Left lung (tissue), 10 donors: ENCODE results near the gene RHOA. TPM values are rescaled to one million over a fixed set of nuclear protein-coding genes. Genes with fewer than 3 reads are reported as not detected.

ENCODE experiments used
- ATAC-seq: fragments of 200-7000 bp; cut with Tn5 transposase; one replicate; pipeline ENCODE4 v1.9.1; 2020; ENCODE audit warnings: moderate library complexity
- DNase-seq, 4 donors: peaks; one replicate each; pipeline ENCODE4 v3.0.0-alpha.2; 2013 to 2020
- H3K27ac ChIP-seq, 2 donors: fragments of 200-600 bp; sonication (generic) in 1 of 2; one replicate each; pipeline versions ENCODE4 v1.5.0 to v1.8.0; 2020 to 2021
- H3K27me3 ChIP-seq, 2 donors: fragments of 200-600 bp; sonication (generic) in 1 of 2; one replicate each; pipeline versions ENCODE4 v1.5.0 to v1.8.0; 2020 to 2021
- H3K36me3 ChIP-seq, 2 donors: fragments of 200-600 bp; sonication (generic) in 1 of 2; one replicate each; pipeline versions ENCODE4 v1.5.0 to v1.8.0; 2020 to 2021
- H3K4me1 ChIP-seq, 2 donors: fragments of 200-600 bp; one replicate each; pipeline ENCODE4 v1.8.0; 2021
- H3K4me3 ChIP-seq, 2 donors: fragments of 200-600 bp; sonication (generic) in 1 of 2; one replicate each; pipeline versions ENCODE4 v1.5.0 to v1.8.0; 2020 to 2021; ENCODE audit warnings: mild to moderate bottlenecking in 1 of 2
- H3K9me3 ChIP-seq, 2 donors: fragments of 200-600 bp; sonication (generic) in 1 of 2; one replicate each; pipeline versions ENCODE4 v1.5.0 to v1.8.0; 2020 to 2021
- intact Hi-C, 2 donors: fragments of 100-400 bp; cut with DNase I; formaldehyde crosslinking; loops; one replicate each; pipeline versions ENCODE4 v1.11.2 to v1.14.2; 2022
- polyA plus RNA-seq, 6 donors: library from polyadenylated mRNA; unstranded; fragments of 120-200 nt; gene quantifications; one replicate each; pipeline ENCODE4 v1.2.1, GENCODE V29; 2013; ENCODE audit not compliant: insufficient read length in 6 of 6
- total RNA-seq, 2 donors: library from RNA; stranded (reverse); fragmentation: NEBNext Ultra II Directional; extraction: Animal tissue kit (Norgen Biotek cat#: 25700); gene quantifications; one replicate each; pipeline ENCODE4 v1.2.1, GENCODE V29; 2021
- TF ChIP-seq, protein P1 (sequence below), 2 donors: fragments of 200-600 bp; sonication (generic) in 1 of 2; IDR thresholded peaks; one replicate each; pipeline versions ENCODE4 v1.5.0 to v1.8.0; 2021; ENCODE audit warnings: antibody characterized with exemption in 2 of 2
- donor health status: DM: no; HTN: yes; CAD: no.
- donor health status: DM: no; HTN: no; CAD: no.

Gene RHOA
- total and polyA plus RNA-seq, 8 donors, result 467 to 625 (median 514) TPM

DNA sequence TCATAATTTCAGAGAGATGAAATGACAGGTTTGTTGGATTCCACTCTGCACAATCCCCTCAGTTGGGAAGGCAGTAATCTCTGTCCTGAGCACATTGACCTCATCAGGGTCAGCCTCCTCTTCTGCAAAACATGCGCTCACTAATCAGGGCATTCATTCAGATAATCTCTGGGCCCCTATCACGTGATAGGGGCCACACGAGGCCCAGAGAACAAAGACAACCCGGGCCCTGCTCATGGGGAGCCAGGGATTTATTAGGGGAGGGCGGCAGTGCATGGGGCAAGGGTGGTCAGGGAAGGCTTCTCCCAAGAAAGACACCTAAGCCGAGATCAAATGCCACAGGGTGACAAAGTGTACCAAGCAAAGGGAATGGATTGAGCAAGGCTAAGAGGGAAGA, 1.6 kb upstream of the RHOA start:
- Histone ChIP-seq H3K27me3 (no peaks in the 10 kb centered on the region), H3K4me3 (peak overlapping the region in 1 of 2 donors; percentile 63), H3K27ac (peak overlapping the region in 1 of 2 donors; percentile 99), H3K36me3 (peaks cover 0 to 39% of the 10 kb centered on the region in 2 donors), H3K4me1 (peaks cover 38 to 72% of the 10 kb centered on the region in 2 donors), H3K9me3 (no peaks in the 10 kb centered on the region)
- intact Hi-C loops, result no loop called here
- TF ChIP-seq, protein P1, sequence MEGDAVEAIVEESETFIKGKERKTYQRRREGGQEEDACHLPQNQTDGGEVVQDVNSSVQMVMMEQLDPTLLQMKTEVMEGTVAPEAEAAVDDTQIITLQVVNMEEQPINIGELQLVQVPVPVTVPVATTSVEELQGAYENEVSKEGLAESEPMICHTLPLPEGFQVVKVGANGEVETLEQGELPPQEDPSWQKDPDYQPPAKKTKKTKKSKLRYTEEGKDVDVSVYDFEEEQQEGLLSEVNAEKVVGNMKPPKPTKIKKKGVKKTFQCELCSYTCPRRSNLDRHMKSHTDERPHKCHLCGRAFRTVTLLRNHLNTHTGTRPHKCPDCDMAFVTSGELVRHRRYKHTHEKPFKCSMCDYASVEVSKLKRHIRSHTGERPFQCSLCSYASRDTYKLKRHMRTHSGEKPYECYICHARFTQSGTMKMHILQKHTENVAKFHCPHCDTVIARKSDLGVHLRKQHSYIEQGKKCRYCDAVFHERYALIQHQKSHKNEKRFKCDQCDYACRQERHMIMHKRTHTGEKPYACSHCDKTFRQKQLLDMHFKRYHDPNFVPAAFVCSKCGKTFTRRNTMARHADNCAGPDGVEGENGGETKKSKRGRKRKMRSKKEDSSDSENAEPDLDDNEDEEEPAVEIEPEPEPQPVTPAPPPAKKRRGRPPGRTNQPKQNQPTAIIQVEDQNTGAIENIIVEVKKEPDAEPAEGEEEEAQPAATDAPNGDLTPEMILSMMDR (IDR thresholded peaks at IDR 0.05), result no peak
- no peak for ATAC-seq
- DNase-seq, result no peak

DNA sequence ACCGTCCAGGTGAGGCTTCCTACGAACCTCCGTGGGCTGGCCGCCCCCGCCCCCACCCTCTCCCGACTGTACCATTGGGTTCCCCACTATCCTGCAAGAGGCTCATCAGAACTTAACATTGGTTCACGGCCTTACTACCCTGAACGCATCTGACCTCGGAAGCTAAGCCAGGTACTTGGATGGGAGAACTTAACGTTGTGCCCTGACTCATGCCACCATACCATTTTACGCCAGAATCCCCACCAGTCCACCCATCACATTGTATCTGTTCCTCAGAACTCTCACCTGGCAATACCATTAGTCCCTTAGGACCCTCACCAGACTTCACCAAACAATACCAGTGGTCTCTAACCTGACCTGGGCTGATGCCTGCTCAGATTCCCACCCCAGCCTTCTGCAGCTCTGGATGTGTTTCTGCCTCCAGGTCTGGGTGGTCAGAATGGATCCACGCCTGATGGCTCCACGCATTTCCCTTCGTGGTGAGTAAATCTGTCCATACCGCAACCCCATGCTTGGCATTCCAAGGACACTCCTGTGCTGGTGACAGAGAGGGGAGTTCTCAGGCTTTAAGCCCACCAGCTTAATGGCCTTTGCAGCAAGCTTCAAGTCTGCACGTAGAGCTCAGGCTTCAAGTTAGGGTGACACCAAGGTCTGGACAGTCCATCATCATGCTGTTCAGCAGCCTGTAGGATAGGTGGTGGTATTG, 1.0 kb upstream of the RHOA start:
- TF ChIP-seq, protein P1 (IDR thresholded peaks at IDR 0.05), result no peak
- intact Hi-C loops, result no loop called here
- peaks cover 0 to 37% of the 10 kb centered on the region in 2 donors for H3K36me3 ChIP-seq
- H3K9me3 ChIP-seq, result no peaks in the 10 kb centered on the region
- H3K4me3 ChIP-seq, result peak overlapping the region; percentile 63 to 89
- no peaks in the 10 kb centered on the region for H3K27me3 ChIP-seq
- H3K27ac ChIP-seq, result peak overlapping the region; percentile 95 to 99
- no peak for DNase-seq
- H3K4me1 ChIP-seq, result peaks cover 41 to 78% of the 10 kb centered on the region in 2 donors
- ATAC-seq, result no peak

DNA sequence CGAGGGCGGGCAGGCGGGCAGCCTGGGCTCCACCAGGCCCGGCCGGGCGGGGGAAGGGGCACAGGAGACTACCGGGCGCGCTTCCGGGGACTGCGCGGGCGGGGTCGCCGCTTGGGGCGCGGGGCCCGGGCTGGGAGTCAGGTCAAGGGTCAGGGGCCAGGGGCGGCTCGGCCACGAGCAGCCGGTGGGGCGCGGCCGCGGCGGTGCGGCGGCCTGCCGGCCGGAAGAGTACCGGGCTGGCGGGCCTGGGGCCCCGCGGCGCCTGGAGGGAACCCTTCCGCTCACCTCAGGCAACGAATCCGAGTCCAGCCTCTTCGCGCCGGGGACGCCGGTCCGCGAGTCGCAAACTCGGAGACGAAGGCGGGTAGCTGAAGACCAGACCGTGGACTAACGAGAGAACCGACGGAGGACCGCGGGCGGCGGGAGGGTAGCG, 225 bp downstream of the RHOA start:
- TF ChIP-seq, protein P1 (IDR thresholded peaks at IDR 0.05), result no peak
- H3K9me3 ChIP-seq, result no peaks in the 10 kb centered on the region
- peak overlapping the region; percentile 49 to 63 for H3K4me3 ChIP-seq
- peaks cover 42 to 82% of the 10 kb centered on the region in 2 donors for H3K4me1 ChIP-seq
- no peaks in the 10 kb centered on the region for H3K27me3 ChIP-seq
- intact Hi-C loops, result no loop called here
- ATAC-seq (peak; percentile 32), DNase-seq (peak in 2 of 4 donors; percentile 54 to 94)
- H3K36me3 ChIP-seq, result peaks cover 0 to 24% of the 10 kb centered on the region in 2 donors
- peak overlapping the region; percentile 95 to 99 for H3K27ac ChIP-seq

DNA sequence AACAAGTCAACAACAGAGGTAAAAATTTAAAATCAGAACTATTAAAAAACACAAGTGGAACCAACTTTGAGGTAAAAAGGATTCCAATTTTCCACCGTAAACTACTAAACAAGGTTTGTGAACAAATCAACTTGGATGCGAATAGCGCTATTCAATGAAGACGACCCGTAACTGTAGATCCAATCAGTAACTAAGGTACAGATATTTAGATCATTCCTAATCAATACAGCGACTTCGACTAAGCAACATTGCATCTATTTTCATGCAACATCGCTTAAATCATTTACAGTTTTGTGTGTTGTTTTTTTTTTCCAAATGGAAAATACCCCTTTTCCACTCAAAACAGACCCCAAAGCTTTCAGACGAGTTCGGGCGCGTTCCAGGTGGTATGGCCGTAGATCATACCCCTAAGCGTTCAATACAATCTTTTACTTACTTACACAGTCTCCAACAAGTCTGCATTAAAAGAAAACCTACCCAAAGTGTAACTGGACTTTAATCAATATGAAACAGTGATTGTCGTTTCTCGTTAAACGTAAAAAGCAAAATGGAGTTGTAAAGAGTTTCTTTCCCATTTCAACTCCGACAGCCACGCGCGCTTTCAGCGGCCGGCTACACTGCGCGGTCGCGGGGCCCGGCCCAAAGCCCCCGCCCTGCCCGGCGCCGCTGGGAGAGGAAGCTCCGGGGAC, 786 bp downstream of the RHOA start:
- ATAC-seq (no peak), DNase-seq (no peak)
- no peaks in the 10 kb centered on the region for H3K9me3 ChIP-seq
- intact Hi-C loops, result no loop called here
- TF ChIP-seq, protein P1 (IDR thresholded peaks at IDR 0.05), result no peak
- H3K4me1 ChIP-seq, result peaks cover 48 to 82% of the 10 kb centered on the region in 2 donors
- peak overlapping the region; percentile 95 to 99 for H3K27ac ChIP-seq
- H3K27me3 ChIP-seq, result no peaks in the 10 kb centered on the region
- H3K36me3 ChIP-seq, result peaks cover 0 to 20% of the 10 kb centered on the region in 2 donors
- peak overlapping the region; percentile 49 to 63 for H3K4me3 ChIP-seq
